ENCODE data around the gene HMCES.
A peak's percentile ranks its signal among the peaks of the same experiment; 100 is the strongest.

The HMCES gene

DNA sequence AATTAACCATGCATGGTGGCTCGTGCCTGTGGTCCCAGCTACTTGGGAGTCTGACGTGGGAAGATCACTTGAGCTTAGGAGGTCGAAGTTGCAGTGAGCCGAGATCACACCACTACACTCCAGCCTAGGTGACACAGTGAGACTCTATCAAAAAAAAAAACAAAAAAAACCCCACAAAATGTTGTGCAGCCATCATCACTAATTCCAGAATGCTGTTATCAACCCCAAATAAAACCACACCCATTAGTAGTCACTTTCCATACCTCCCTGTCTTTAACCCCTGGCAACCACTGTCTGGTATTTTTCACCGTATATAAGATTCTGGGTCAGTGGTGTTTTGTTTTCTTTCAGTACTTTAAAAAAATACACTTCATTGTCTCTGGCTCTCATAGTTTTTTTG, 16.6 kb downstream of the HMCES start:
- Mint-ChIP-seq H3K27ac (no peak overlapping the region), H3K4me3 (no peak overlapping the region), H3K9me3 (no peaks in the 10 kb centered on the region), H3K4me1 (no peaks in the 10 kb centered on the region), H3K27me3 (ENCODE audit: low read depth, poor library complexity) (no peaks in the 10 kb centered on the region), H3K36me3 (ENCODE audit: low read depth) (peaks cover 80% of the 10 kb centered on the region)
- TF ChIP-seq CTCF (IDR thresholded peaks at IDR 0.05) = no peak
- DNase-seq = no peak

DNA sequence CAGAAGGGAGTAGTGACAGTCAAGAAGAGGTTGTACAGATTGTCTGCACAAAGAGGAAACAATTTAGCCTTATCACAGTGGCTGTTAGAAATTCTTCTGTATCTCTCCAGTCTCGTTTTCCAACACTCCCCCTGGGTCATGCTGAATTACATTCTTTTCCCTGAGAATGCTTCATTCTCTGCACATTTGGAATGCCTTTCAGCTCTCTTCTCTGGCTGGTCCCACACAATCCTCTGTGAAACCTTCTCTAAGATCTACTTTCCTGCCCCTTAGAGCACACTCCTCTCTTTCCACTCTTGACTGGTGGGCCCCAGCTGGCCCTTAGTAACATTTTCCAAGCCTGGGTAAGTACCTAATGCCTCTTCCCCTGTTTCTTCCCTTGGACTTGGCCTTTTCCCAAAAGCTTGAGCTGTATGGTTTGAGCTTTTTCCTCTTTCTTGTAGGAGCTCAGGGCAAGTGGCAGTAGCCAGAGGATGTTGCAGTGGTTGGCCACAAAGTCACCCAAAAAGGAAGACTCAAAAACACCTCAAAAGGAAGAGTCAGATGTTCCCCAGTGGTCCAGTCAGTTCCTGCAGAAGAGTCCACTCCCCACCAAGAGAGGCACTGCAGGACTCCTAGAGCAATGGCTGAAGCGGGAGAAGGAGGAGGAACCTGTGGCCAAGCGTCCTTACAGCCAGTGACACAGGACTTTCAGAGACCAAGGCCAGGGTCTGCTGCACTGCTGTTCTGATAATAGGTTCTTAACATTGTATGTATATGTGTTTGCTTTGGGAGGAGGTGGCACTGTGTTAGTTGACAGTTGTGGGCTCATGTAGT, 25.7 kb downstream of the HMCES start:
- Mint-ChIP-seq H3K27ac (peak overlapping the region; percentile 41), H3K9me3 (no peaks in the 10 kb centered on the region), H3K4me3 (peak overlapping the region; percentile 8), H3K36me3 (ENCODE audit: low read depth) (peaks cover 45% of the 10 kb centered on the region), H3K4me1 (peaks cover 27% of the 10 kb centered on the region), H3K27me3 (ENCODE audit: low read depth, poor library complexity) (no peaks in the 10 kb centered on the region)
- no peak for TF ChIP-seq CTCF (IDR thresholded peaks at IDR 0.05)
- DNase-seq = no peak

DNA sequence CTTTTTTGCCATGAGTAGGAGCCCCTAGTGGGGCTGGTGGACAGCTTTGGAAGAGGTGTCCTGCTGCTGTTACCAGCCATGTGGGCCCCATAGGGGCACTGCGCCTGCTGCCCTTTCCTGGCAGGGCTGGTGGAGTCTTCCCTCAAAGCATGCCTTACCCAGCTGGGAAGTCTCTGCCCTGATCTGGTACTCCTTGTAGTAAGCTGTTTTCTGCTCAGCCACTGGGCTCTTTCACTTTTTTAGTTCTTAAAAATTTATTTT, 26.2 kb downstream of the HMCES start:
- peak overlapping the region; percentile 41 for H3K27ac Mint-ChIP-seq
- TF ChIP-seq CTCF (IDR thresholded peaks at IDR 0.05) = no peak
- no peaks in the 10 kb centered on the region for H3K27me3 Mint-ChIP-seq (ENCODE audit: low read depth, poor library complexity)
- DNase-seq = no peak
- no peak overlapping the region for H3K4me3 Mint-ChIP-seq
- peaks cover 40% of the 10 kb centered on the region for H3K36me3 Mint-ChIP-seq (ENCODE audit: low read depth)
- no peaks in the 10 kb centered on the region for H3K9me3 Mint-ChIP-seq
- peaks cover 27% of the 10 kb centered on the region for H3K4me1 Mint-ChIP-seq

GRCh38 chr3:129305592-129306091, 27.0 kb downstream of the HMCES start:
- Mint-ChIP-seq H3K27me3 (ENCODE audit: low read depth, poor library complexity) (no peaks in the 10 kb centered on the region), H3K9me3 (no peaks in the 10 kb centered on the region), H3K36me3 (ENCODE audit: low read depth) (peaks cover 34% of the 10 kb centered on the region), H3K27ac (peak overlapping the region; percentile 97), H3K4me3 (peak overlapping the region; percentile 73), H3K4me1 (peaks cover 27% of the 10 kb centered on the region)
- TF ChIP-seq CTCF (IDR thresholded peaks at IDR 0.05) = no peak
- peak; percentile 91 for DNase-seq

- no peak for TF ChIP-seq CTCF (IDR thresholded peaks at IDR 0.05)
- H3K36me3 Mint-ChIP-seq (ENCODE audit: low read depth) = peaks cover 16% of the 10 kb centered on the region
- no peak for DNase-seq
- no peak overlapping the region for H3K27ac Mint-ChIP-seq
- no peaks in the 10 kb centered on the region for H3K27me3 Mint-ChIP-seq (ENCODE audit: low read depth, poor library complexity)
- H3K4me1 Mint-ChIP-seq = peaks cover 37% of the 10 kb centered on the region
- no peaks in the 10 kb centered on the region for H3K9me3 Mint-ChIP-seq
- H3K4me3 Mint-ChIP-seq = no peak overlapping the region
Measured at GRCh38 chr3:129308636-129309035, 30.0 kb downstream of the HMCES start.
